ENCODE data around the gene KCNT1. TPM values are rescaled to one million over a fixed set of nuclear protein-coding genes. Genes with fewer than 3 reads are reported as not detected.

KCNT1 gene
- total RNA-seq, 1 experiment from 2014 or later = 0.17 TPM

GRCh38 chr9:135826188-135826545, 124.2 kb downstream of the KCNT1 start:
- Histone ChIP-seq H3K9me3 (ENCODE audit: control insufficient read depth in 1 of 2, insufficient read depth in 1 of 2, low read depth in 1 of 2, low read length in 2 of 2) (no peaks in the 10 kb centered on the region), H3K4me3 (replicated peaks in 1 of 2; ENCODE audit: low read depth in 1 of 2, low read length in 2 of 2) (no peak overlapping the region), H3K27ac (ENCODE audit: low read depth, low read length) (no peak overlapping the region), H3K9me2 (ENCODE audit: insufficient read depth) (no peaks in the 10 kb centered on the region), H3K36me3 (ENCODE audit: control insufficient read depth in 1 of 2, insufficient read depth in 2 of 2, low read length in 2 of 2) (peaks cover 11 to 24% of the 10 kb centered on the region in 2 experiments), H2AFZ (ENCODE audit: low read depth, low read length, poor library complexity, severe bottlenecking) (no peak overlapping the region), H3K79me2 (ENCODE audit: insufficient read depth, low read length) (peaks cover 42% of the 10 kb centered on the region), H4K20me1 (ENCODE audit: insufficient read depth) (no peaks in the 10 kb centered on the region), H3K4me2 (ENCODE audit: low read length) (no peak overlapping the region), H3K9ac (ENCODE audit: low read length) (no peak overlapping the region), H3K27me3 (ENCODE audit: insufficient read depth, low read length) (no peaks in the 10 kb centered on the region), H3K4me1 (ENCODE audit: control insufficient read depth in 1 of 2, insufficient read depth in 2 of 2, low read length in 2 of 2) (no peaks in the 10 kb centered on the region)
- ATAC-seq = no peak
- ChIA-PET POLR2A (interaction anchor here (0.5 kb wide), 1 partner anchor 17 kb away, joined by 3 read pairs; no protein-coding TSS in a partner anchor), CTCF (no interaction called here), RAD21 (ENCODE audit: low non-redundant PET in 1 of 2, low total read pairs in 2 of 2, uncharacterized antibody in 2 of 2, unreplicated experiment in 2 of 2) (no interaction called here)
- no peak for TF ChIP-seq SRF (IDR thresholded peaks at IDR 0.05; ENCODE audit: low read depth)
- no peak for TF ChIP-seq SIN3A (IDR thresholded peaks at IDR 0.05; ENCODE audit: low read depth)
- TF ChIP-seq ZNF274 (IDR thresholded peaks at IDR 0.05; ENCODE audit: low read depth, low read length) = no peak
- TF ChIP-seq EGR1 (IDR thresholded peaks at IDR 0.05; ENCODE audit: low read depth) = no peak
- no peak for TF ChIP-seq TCF7L2 (IDR thresholded peaks at IDR 0.05; ENCODE audit: borderline replicate concordance, extremely low read depth, insufficient read depth, insufficient read length)
- no peak for TF ChIP-seq CTCF (IDR thresholded peaks at IDR 0.05 in 2 of 3, conservative IDR thresholded peaks at IDR 0.05 in 1 of 3; ENCODE audit: borderline replicate concordance in 1 of 3, insufficient read depth in 1 of 3, low read depth in 2 of 3, low read length in 2 of 3)
- no peak for TF ChIP-seq ATF3 (IDR thresholded peaks at IDR 0.05)
- no peak for TF ChIP-seq JUND (IDR thresholded peaks at IDR 0.05)
- TF ChIP-seq ZBTB33 (IDR thresholded peaks at IDR 0.05; ENCODE audit: extremely low read depth, insufficient replicate concordance, low read length) = no peak
- no peak for TF ChIP-seq POLR2AphosphoS5 (IDR thresholded peaks at IDR 0.05; ENCODE audit: low read depth, low read length)
- TF ChIP-seq YY1 (IDR thresholded peaks at IDR 0.05; ENCODE audit: extremely low read depth, insufficient replicate concordance, low read depth, low read length) = no peak
- no peak for TF ChIP-seq REST (IDR thresholded peaks at IDR 0.05; ENCODE audit: low read depth)
- no peak for TF ChIP-seq EZH2phosphoT487 (IDR thresholded peaks at IDR 0.05; ENCODE audit: borderline replicate concordance)
- no peak for TF ChIP-seq CBX3 (IDR thresholded peaks at IDR 0.05; ENCODE audit: low read depth)
- TF ChIP-seq ZFX (IDR thresholded peaks at IDR 0.05) = no peak
- no peak for TF ChIP-seq SP1 (IDR thresholded peaks at IDR 0.05; ENCODE audit: low read depth)
- no peak for TF ChIP-seq RAD21 (IDR thresholded peaks at IDR 0.05; ENCODE audit: low read depth)
- intact Hi-C loops (cut with micrococcal nuclease) = no loop called here
- DNase-seq (ENCODE audit: low read depth, low spot score) = no peak
- BruUV-seq (replicated peaks) = no TSS peak

All from HCT116 (cell line).